Measurements from ENCODE around the gene SFTA2. TPM values are rescaled to one million over a fixed set of nuclear protein-coding genes. Genes with fewer than 3 reads are reported as not detected.

The SFTA2 gene
- total RNA-seq, 1 experiment from 2014 or later, result not detected

DNA sequence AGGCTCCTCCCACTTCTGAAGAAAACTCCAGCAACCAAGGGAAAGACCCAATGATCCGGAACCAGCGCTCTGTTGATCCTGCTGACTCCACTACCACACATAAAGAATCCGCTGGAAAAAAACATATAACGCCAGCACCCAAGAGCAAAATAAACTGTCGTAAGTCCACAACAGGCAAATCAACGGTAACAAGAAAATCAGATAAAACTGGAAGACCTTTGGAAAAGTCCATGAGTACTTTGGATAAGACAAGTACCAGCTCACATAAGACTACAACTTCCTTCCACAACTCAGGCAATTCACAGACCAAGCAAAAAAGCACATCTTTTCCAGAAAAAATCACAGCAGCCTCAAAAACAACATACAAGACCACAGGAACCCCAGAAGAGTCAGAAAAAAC, 16.8 kb upstream of the SFTA2 start:
- TF ChIP-seq RAD21 (IDR thresholded peaks at IDR 0.05; ENCODE audit: low read depth) (no peak), EZH2phosphoT487 (IDR thresholded peaks at IDR 0.05; ENCODE audit: borderline replicate concordance) (no peak), SIN3A (IDR thresholded peaks at IDR 0.05; ENCODE audit: low read depth) (no peak), POLR2AphosphoS5 (IDR thresholded peaks at IDR 0.05; ENCODE audit: low read depth, low read length) (no peak), CEBPB (IDR thresholded peaks at IDR 0.05; ENCODE audit: low read depth) (no peak), YY1 (IDR thresholded peaks at IDR 0.05; ENCODE audit: extremely low read depth, insufficient replicate concordance, low read depth, low read length) (no peak), ZFX (IDR thresholded peaks at IDR 0.05) (no peak), EGR1 (IDR thresholded peaks at IDR 0.05; ENCODE audit: low read depth) (no peak), FOSL1 (IDR thresholded peaks at IDR 0.05; ENCODE audit: low read depth) (no peak), ELF1 (IDR thresholded peaks at IDR 0.05; ENCODE audit: borderline replicate concordance, low read depth) (no peak), TCF7L2 (IDR thresholded peaks at IDR 0.05; ENCODE audit: borderline replicate concordance, extremely low read depth, insufficient read depth, insufficient read length) (no peak), JUND (IDR thresholded peaks at IDR 0.05) (no peak)
- TF ChIP-seq, protein P1, sequence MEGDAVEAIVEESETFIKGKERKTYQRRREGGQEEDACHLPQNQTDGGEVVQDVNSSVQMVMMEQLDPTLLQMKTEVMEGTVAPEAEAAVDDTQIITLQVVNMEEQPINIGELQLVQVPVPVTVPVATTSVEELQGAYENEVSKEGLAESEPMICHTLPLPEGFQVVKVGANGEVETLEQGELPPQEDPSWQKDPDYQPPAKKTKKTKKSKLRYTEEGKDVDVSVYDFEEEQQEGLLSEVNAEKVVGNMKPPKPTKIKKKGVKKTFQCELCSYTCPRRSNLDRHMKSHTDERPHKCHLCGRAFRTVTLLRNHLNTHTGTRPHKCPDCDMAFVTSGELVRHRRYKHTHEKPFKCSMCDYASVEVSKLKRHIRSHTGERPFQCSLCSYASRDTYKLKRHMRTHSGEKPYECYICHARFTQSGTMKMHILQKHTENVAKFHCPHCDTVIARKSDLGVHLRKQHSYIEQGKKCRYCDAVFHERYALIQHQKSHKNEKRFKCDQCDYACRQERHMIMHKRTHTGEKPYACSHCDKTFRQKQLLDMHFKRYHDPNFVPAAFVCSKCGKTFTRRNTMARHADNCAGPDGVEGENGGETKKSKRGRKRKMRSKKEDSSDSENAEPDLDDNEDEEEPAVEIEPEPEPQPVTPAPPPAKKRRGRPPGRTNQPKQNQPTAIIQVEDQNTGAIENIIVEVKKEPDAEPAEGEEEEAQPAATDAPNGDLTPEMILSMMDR (IDR thresholded peaks at IDR 0.05 in 2 of 3, conservative IDR thresholded peaks at IDR 0.05 in 1 of 3; ENCODE audit: borderline replicate concordance in 1 of 3, insufficient read depth in 1 of 3, low read depth in 2 of 3, low read length in 2 of 3), result no peak
- TF ChIP-seq, protein P2, sequence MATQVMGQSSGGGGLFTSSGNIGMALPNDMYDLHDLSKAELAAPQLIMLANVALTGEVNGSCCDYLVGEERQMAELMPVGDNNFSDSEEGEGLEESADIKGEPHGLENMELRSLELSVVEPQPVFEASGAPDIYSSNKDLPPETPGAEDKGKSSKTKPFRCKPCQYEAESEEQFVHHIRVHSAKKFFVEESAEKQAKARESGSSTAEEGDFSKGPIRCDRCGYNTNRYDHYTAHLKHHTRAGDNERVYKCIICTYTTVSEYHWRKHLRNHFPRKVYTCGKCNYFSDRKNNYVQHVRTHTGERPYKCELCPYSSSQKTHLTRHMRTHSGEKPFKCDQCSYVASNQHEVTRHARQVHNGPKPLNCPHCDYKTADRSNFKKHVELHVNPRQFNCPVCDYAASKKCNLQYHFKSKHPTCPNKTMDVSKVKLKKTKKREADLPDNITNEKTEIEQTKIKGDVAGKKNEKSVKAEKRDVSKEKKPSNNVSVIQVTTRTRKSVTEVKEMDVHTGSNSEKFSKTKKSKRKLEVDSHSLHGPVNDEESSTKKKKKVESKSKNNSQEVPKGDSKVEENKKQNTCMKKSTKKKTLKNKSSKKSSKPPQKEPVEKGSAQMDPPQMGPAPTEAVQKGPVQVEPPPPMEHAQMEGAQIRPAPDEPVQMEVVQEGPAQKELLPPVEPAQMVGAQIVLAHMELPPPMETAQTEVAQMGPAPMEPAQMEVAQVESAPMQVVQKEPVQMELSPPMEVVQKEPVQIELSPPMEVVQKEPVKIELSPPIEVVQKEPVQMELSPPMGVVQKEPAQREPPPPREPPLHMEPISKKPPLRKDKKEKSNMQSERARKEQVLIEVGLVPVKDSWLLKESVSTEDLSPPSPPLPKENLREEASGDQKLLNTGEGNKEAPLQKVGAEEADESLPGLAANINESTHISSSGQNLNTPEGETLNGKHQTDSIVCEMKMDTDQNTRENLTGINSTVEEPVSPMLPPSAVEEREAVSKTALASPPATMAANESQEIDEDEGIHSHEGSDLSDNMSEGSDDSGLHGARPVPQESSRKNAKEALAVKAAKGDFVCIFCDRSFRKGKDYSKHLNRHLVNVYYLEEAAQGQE (IDR thresholded peaks at IDR 0.05; ENCODE audit: low read depth), result no peak
- TF ChIP-seq, protein P3, sequence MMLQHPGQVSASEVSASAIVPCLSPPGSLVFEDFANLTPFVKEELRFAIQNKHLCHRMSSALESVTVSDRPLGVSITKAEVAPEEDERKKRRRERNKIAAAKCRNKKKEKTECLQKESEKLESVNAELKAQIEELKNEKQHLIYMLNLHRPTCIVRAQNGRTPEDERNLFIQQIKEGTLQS (IDR thresholded peaks at IDR 0.05), result no peak
- RAD21 ChIA-PET (ENCODE audit: low non-redundant PET in 1 of 2, low total read pairs in 2 of 2, uncharacterized antibody in 2 of 2, unreplicated experiment in 2 of 2), result no interaction called here
- POLR2A ChIA-PET, result no interaction called here
- H3K36me3 ChIP-seq (ENCODE audit: control insufficient read depth in 1 of 2, insufficient read depth in 2 of 2, low read length in 2 of 2), result no peaks in the 10 kb centered on the region
- no peaks in the 10 kb centered on the region for H3K9me2 ChIP-seq (ENCODE audit: insufficient read depth)
- H3K9me3 ChIP-seq (ENCODE audit: control insufficient read depth in 1 of 2, insufficient read depth in 1 of 2, low read depth in 1 of 2, low read length in 2 of 2), result no peaks in the 10 kb centered on the region
- no peak overlapping the region for H3K4me3 ChIP-seq (replicated peaks in 1 of 2; ENCODE audit: low read depth in 1 of 2, low read length in 2 of 2)
- no peak for ATAC-seq
- H3K4me2 ChIP-seq (ENCODE audit: low read length), result no peak overlapping the region
- no TSS peak for BruUV-seq (replicated peaks)
- H3K79me2 ChIP-seq (ENCODE audit: insufficient read depth, low read length), result no peaks in the 10 kb centered on the region
- H3K27me3 ChIP-seq (ENCODE audit: insufficient read depth, low read length), result no peaks in the 10 kb centered on the region
- no peak for DNase-seq (ENCODE audit: low read depth, low spot score)
- CTCF ChIA-PET, result no interaction called here
- no peak overlapping the region for H2AFZ ChIP-seq (ENCODE audit: low read depth, low read length, poor library complexity, severe bottlenecking)
- intact Hi-C loops (cut with micrococcal nuclease), result no loop called here
- no peak overlapping the region for H3K9ac ChIP-seq (ENCODE audit: low read length)
- H3K4me1 ChIP-seq (ENCODE audit: control insufficient read depth in 1 of 2, insufficient read depth in 2 of 2, low read length in 2 of 2), result no peaks in the 10 kb centered on the region
- no peaks in the 10 kb centered on the region for H4K20me1 ChIP-seq (ENCODE audit: insufficient read depth)
- H3K27ac ChIP-seq (ENCODE audit: low read depth, low read length), result no peak overlapping the region
